ENCODE results near the gene NEMP2. TPM values are rescaled to one million over a fixed set of nuclear protein-coding genes. Genes with fewer than 3 reads are reported as not detected.

NEMP2 gene
- total and polyA plus RNA-seq, 4 donors: 0.67 to 6.1 (median 2.8) TPM

GRCh38 chr2:190482451-190482850, 52.1 kb downstream of the NEMP2 start:
- H3K4me1 ChIP-seq (ENCODE audit: control insufficient read depth in 4 of 4, insufficient read depth in 4 of 4, low read length in 3 of 4): peaks cover 0 to 3% (median 0%) of the 10 kb centered on the region in 4 donors
- no peaks in the 10 kb centered on the region for H3K27me3 ChIP-seq (ENCODE audit: control insufficient read depth in 4 of 4, insufficient read depth in 4 of 4, low read length in 3 of 4)
- H3K36me3 ChIP-seq (ENCODE audit: control insufficient read depth in 4 of 4, insufficient read depth in 3 of 4, low read depth in 1 of 4, low read length in 3 of 4): no peaks in the 10 kb centered on the region
- H3K9me3 ChIP-seq (ENCODE audit: control insufficient read depth in 4 of 4, low read length in 3 of 4): no peaks in the 10 kb centered on the region
- TF ChIP-seq HNF4G (IDR thresholded peaks at IDR 0.05) (no peak), CTCF (IDR thresholded peaks at IDR 0.05; ENCODE audit: low read depth, low read length, missing input control) (no peak), NR2F2 (IDR thresholded peaks at IDR 0.05) (no peak), FOXA2 (IDR thresholded peaks at IDR 0.05) (no peak), EGR1 (IDR thresholded peaks at IDR 0.05; ENCODE audit: low read depth in 2 of 2) (no peak)
- TF ChIP-seq, protein P1, sequence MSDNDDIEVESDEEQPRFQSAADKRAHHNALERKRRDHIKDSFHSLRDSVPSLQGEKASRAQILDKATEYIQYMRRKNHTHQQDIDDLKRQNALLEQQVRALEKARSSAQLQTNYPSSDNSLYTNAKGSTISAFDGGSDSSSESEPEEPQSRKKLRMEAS (IDR thresholded peaks at IDR 0.05): no peak
- no peak overlapping the region for H3K4me3 ChIP-seq (ENCODE audit: low read depth in 1 of 3, low read length in 3 of 3)
- no peak overlapping the region for H3K27ac ChIP-seq (ENCODE audit: low read depth in 1 of 2, low read length in 2 of 2)
- DNase-seq (ENCODE audit: low spot score): no peak
- no peak overlapping the region for H3K9ac ChIP-seq (ENCODE audit: low read depth in 1 of 2, low read length in 2 of 2)

DNA sequence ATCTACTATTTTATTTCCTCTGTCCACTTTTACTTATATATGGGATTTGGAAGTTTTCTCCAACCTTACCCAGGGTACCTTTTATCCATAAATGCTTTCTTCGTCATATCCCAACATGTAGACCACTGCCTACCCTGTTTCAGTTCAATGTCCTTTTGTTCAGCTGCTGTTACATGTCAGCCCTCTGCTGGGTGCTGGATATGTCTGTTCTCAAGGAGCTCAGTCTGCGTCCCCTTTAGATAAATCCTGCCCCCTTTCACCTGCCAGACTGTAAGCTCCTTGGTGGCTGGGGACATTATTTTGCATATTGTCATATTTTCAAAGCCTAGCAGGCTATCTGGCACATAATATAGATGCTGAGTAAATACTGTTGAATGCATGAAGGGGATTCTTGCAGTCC, 53.2 kb downstream of the NEMP2 start:
- WGBS: 66% methylated on average over 2 of the region's 2 CpGs
- Histone ChIP-seq H3K27me3 (ENCODE audit: control insufficient read depth in 4 of 4, insufficient read depth in 4 of 4, low read length in 3 of 4) (no peaks in the 10 kb centered on the region), H3K9ac (ENCODE audit: low read depth in 1 of 2, low read length in 2 of 2) (no peak overlapping the region), H3K36me3 (ENCODE audit: control insufficient read depth in 4 of 4, insufficient read depth in 3 of 4, low read depth in 1 of 4, low read length in 3 of 4) (no peaks in the 10 kb centered on the region), H3K4me1 (ENCODE audit: control insufficient read depth in 4 of 4, insufficient read depth in 4 of 4, low read length in 3 of 4) (peaks cover 0 to 3% (median 0%) of the 10 kb centered on the region in 4 donors), H3K27ac (ENCODE audit: low read depth in 1 of 2, low read length in 2 of 2) (no peak overlapping the region), H3K9me3 (ENCODE audit: control insufficient read depth in 4 of 4, low read length in 3 of 4) (no peaks in the 10 kb centered on the region), H3K4me3 (ENCODE audit: low read depth in 1 of 3, low read length in 3 of 3) (no peak overlapping the region)
- no peak for TF ChIP-seq JUND (IDR thresholded peaks at IDR 0.05)
- no peak for DNase-seq (ENCODE audit: low spot score)

DNA sequence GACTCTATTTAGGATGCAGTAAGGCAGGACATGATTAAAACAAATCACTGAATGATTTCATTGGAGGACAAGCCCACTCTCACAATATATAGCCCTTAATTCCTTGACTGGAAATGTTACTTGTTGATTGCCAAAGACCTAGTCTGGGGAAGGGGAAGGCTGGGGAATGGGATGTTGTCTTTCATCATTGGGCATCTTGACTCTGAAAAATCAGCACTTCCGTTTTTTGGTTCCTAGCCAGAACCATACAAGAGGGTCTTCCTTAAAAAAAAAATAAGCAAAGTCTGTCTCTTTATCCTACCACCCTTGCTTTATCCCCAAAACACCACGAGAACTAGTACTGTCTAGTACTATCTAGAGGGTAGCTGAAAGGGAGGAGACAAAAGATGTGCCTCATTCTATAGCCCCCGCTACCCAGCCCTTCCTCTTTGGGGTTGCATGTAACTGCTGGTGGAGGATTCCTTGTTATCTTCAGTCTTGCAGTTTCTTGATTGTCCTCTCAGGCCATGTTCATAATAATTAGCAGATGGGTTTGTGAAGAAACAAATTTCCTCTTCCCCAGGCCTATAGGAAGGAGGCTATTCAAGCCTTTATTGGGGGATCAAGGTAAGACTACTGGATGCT, 55.8 kb downstream of the NEMP2 start:
- H3K4me3 ChIP-seq (ENCODE audit: low read depth in 1 of 3, low read length in 3 of 3): no peak overlapping the region
- no peak overlapping the region for H3K9ac ChIP-seq (ENCODE audit: low read depth in 1 of 2, low read length in 2 of 2)
- 85% methylated on average over 3 of the region's 3 CpGs for whole genome bisulfite sequencing
- H3K27ac ChIP-seq (ENCODE audit: low read depth in 1 of 2, low read length in 2 of 2): no peak overlapping the region
- H3K36me3 ChIP-seq (ENCODE audit: control insufficient read depth in 4 of 4, insufficient read depth in 3 of 4, low read depth in 1 of 4, low read length in 3 of 4): no peaks in the 10 kb centered on the region
- no peaks in the 10 kb centered on the region for H3K27me3 ChIP-seq (ENCODE audit: control insufficient read depth in 4 of 4, insufficient read depth in 4 of 4, low read length in 3 of 4)
- peaks cover 0 to 3% (median 0%) of the 10 kb centered on the region in 4 donors for H3K4me1 ChIP-seq (ENCODE audit: control insufficient read depth in 4 of 4, insufficient read depth in 4 of 4, low read length in 3 of 4)
- no peak for DNase-seq (ENCODE audit: low spot score)
- no peak for TF ChIP-seq CTCF (IDR thresholded peaks at IDR 0.05; ENCODE audit: low read depth, low read length, missing input control)
- TF ChIP-seq FOXA1 (IDR thresholded peaks at IDR 0.05): no peak
- TF ChIP-seq HNF4A (conservative IDR thresholded peaks at IDR 0.05): no peak
- no peak for TF ChIP-seq FOXA2 (IDR thresholded peaks at IDR 0.05)
- TF ChIP-seq TAF1 (conservative IDR thresholded peaks at IDR 0.05): no peak
- no peak for TF ChIP-seq YY1 (IDR thresholded peaks at IDR 0.05)
- no peak for TF ChIP-seq NR2F2 (IDR thresholded peaks at IDR 0.05)
- TF ChIP-seq, protein P2, sequence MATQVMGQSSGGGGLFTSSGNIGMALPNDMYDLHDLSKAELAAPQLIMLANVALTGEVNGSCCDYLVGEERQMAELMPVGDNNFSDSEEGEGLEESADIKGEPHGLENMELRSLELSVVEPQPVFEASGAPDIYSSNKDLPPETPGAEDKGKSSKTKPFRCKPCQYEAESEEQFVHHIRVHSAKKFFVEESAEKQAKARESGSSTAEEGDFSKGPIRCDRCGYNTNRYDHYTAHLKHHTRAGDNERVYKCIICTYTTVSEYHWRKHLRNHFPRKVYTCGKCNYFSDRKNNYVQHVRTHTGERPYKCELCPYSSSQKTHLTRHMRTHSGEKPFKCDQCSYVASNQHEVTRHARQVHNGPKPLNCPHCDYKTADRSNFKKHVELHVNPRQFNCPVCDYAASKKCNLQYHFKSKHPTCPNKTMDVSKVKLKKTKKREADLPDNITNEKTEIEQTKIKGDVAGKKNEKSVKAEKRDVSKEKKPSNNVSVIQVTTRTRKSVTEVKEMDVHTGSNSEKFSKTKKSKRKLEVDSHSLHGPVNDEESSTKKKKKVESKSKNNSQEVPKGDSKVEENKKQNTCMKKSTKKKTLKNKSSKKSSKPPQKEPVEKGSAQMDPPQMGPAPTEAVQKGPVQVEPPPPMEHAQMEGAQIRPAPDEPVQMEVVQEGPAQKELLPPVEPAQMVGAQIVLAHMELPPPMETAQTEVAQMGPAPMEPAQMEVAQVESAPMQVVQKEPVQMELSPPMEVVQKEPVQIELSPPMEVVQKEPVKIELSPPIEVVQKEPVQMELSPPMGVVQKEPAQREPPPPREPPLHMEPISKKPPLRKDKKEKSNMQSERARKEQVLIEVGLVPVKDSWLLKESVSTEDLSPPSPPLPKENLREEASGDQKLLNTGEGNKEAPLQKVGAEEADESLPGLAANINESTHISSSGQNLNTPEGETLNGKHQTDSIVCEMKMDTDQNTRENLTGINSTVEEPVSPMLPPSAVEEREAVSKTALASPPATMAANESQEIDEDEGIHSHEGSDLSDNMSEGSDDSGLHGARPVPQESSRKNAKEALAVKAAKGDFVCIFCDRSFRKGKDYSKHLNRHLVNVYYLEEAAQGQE (IDR thresholded peaks at IDR 0.05): no peak
- TF ChIP-seq HNF4G (IDR thresholded peaks at IDR 0.05): no peak
- TF ChIP-seq EGR1 (IDR thresholded peaks at IDR 0.05; ENCODE audit: low read depth in 2 of 2): no peak
- no peak for TF ChIP-seq RXRA (IDR thresholded peaks at IDR 0.05)
- TF ChIP-seq, protein P3, sequence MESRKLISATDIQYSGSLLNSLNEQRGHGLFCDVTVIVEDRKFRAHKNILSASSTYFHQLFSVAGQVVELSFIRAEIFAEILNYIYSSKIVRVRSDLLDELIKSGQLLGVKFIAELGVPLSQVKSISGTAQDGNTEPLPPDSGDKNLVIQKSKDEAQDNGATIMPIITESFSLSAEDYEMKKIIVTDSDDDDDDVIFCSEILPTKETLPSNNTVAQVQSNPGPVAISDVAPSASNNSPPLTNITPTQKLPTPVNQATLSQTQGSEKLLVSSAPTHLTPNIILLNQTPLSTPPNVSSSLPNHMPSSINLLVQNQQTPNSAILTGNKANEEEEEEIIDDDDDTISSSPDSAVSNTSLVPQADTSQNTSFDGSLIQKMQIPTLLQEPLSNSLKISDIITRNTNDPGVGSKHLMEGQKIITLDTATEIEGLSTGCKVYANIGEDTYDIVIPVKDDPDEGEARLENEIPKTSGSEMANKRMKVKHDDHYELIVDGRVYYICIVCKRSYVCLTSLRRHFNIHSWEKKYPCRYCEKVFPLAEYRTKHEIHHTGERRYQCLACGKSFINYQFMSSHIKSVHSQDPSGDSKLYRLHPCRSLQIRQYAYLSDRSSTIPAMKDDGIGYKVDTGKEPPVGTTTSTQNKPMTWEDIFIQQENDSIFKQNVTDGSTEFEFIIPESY (IDR thresholded peaks at IDR 0.05): no peak
- TF ChIP-seq RAD21 (IDR thresholded peaks at IDR 0.05): no peak
- no peak for TF ChIP-seq GABPA (IDR thresholded peaks at IDR 0.05 in 1 of 2, conservative IDR thresholded peaks at IDR 0.05 in 1 of 2)
- TF ChIP-seq, protein P1 (IDR thresholded peaks at IDR 0.05): no peak
- H3K9me3 ChIP-seq (ENCODE audit: control insufficient read depth in 4 of 4, low read length in 3 of 4): no peaks in the 10 kb centered on the region
